VCaP (cell line): ENCODE data around the gene RSAD1.
A peak's percentile ranks its signal among the peaks of the same experiment; 100 is the strongest.

Source experiments
- H3K27ac ChIP-seq: fragments of 450-650 bp; 2 replicates; pipeline ENCODE4 v1.5.1; 2017
- CTCF ChIP-seq: fragments of 450-650 bp; conservative IDR thresholded peaks from 2 replicates; pipeline ENCODE4 v1.5.1; 2017; ENCODE audit warnings: mild to moderate bottlenecking, moderate library complexity

Gene RSAD1

GRCh38 chr17:50478391-50479381 lies at the start of gene RSAD1:
RSAD1 (plus strand) TSS chr17:50478860; CDS start chr17:50478885, 25 bp downstream.
- H3K27ac ChIP-seq = peak within 1 kb of the TSS; percentile 96
- TF ChIP-seq CTCF = peak; percentile 99

- H3K27ac ChIP-seq = no peak overlapping the region
- no peak for TF ChIP-seq CTCF
Measured at GRCh38 chr17:50429793-50430192, 48.9 kb upstream of the RSAD1 start.

- H3K27ac ChIP-seq = no peak overlapping the region
- TF ChIP-seq CTCF = no peak
Measured at GRCh38 chr17:50430821-50431618, 47.6 kb upstream of the RSAD1 start.

- TF ChIP-seq CTCF = no peak
- H3K27ac ChIP-seq = no peak overlapping the region
Measured at GRCh38 chr17:50432125-50432762, 46.4 kb upstream of the RSAD1 start.

- H3K27ac ChIP-seq = no peak overlapping the region
- no peak for TF ChIP-seq CTCF
Measured at GRCh38 chr17:50437409-50437808, 41.3 kb upstream of the RSAD1 start.

- no peak for TF ChIP-seq CTCF
- H3K27ac ChIP-seq = no peak overlapping the region
Measured at GRCh38 chr17:50439008-50439407, 39.7 kb upstream of the RSAD1 start.
